K562 (cell line): ENCODE data around the gene ITPR2. TPM values are rescaled to one million over a fixed set of nuclear protein-coding genes. Genes with fewer than 3 reads are reported as not detected.

Experiments used
- ATAC-seq: fragments of 200-7000 bp; cut with Tn5 transposase; 3 replicates; pipeline ENCODE4 v1.9.1; 2020; ENCODE audit warnings: moderate library complexity
- BruUV-seq: library from RNA; stranded (reverse); fragments of 400-500 nt; replicated peaks from 2 replicates; lab custom pipeline; 2021; lab: Mats Ljungman, UMichigan
- CTCF ChIA-PET: fragments of 300-600 bp; formaldehyde crosslinking; extraction: SDS; loops from one replicate; lab custom pipeline; 2021; ENCODE audit warnings: low intra/inter-chr PET ratio; lab: Yijun Ruan, JAX
- POLR2A ChIA-PET: fragments of 300-600, 350-650 bp; sonication (Branson Sonifier 250); formaldehyde crosslinking; extraction: SDS; loops from one replicate; lab custom pipeline; 2021; ENCODE audit warnings: antibody characterized with exemption, inconsistent platforms; lab: Yijun Ruan, JAX
- DNase-seq, 4 experiments: peaks; one replicate each; pipeline versions ENCODE4 v3.0.0 to v3.0.0-alpha.2; 2011 to 2018; ENCODE audit warnings: low spot score in 3 of 4, mixed read lengths in 3 of 4; ENCODE audit errors: extremely low read depth in 1 of 4
- FAIRE-seq: peaks from 2 replicates; lab custom pipeline; 2011; peaks lifted over from hg19 to GRCh38; lab: Jason Lieb, UNC
- H2AFZ ChIP-seq: 2 replicates; pipeline ENCODE4 v1.6.0; 2011; ENCODE audit warnings: low read depth, low read length, control low read depth, inconsistent platforms
- H3K27ac ChIP-seq: fragments of 200-600 bp; 3 replicates; pipeline ENCODE4 v1.8.0; 2011; ENCODE audit warnings: low read depth, mild to moderate bottlenecking, control low read depth, inconsistent platforms, low read length, moderate library complexity, mixed read lengths; ENCODE audit errors: extremely low read depth
- H3K27me3 ChIP-seq, 2 experiments: fragments of 300-600 bp in 1 of 2; 2 replicates in 1 of 2; 3 replicates in 1 of 2; pipeline versions ENCODE4 v1.6.0 to v1.8.0; 2011; ENCODE audit warnings: inconsistent platforms in 2 of 2, low read length in 2 of 2, mild to moderate bottlenecking in 1 of 2, mixed read lengths in 1 of 2, moderate library complexity in 1 of 2; ENCODE audit not compliant: control insufficient read depth in 2 of 2, insufficient read depth in 2 of 2
- H3K36me3 ChIP-seq: fragments of 300-600 bp; 3 replicates; pipeline ENCODE4 v1.8.0; 2011; ENCODE audit warnings: mild to moderate bottlenecking, low read length, inconsistent platforms; ENCODE audit not compliant: control insufficient read depth, insufficient read depth
- H3K4me1 ChIP-seq, 2 experiments: fragments of 200-600 bp in 1 of 2; replicated peaks in 1 of 2; 2 replicates in 1 of 2; 3 replicates in 1 of 2; pipeline versions ENCODE4 v1.5.1 to v1.8.0; 2011; ENCODE audit warnings: inconsistent platforms in 2 of 2, low read length in 2 of 2, mild to moderate bottlenecking in 1 of 2, mixed read lengths in 1 of 2, moderate library complexity in 1 of 2; ENCODE audit not compliant: control insufficient read depth in 2 of 2, insufficient read depth in 2 of 2
- H3K4me2 ChIP-seq: 2 replicates; pipeline ENCODE4 v1.6.1; 2011; ENCODE audit warnings: low read length, control low read depth, inconsistent platforms, mixed read lengths; ENCODE audit not compliant: insufficient read depth
- H3K4me3 ChIP-seq: fragments of 200-600 bp; sonication (generic), shearing (Covaris generic); 2 replicates; pipeline ENCODE4 v1.5.1; 2016; ENCODE audit warnings: control low read depth, inconsistent platforms
- H3K79me2 ChIP-seq: fragments of 200-600 bp; 3 replicates; pipeline ENCODE4 v1.8.0; 2011; ENCODE audit warnings: low read length, inconsistent platforms; ENCODE audit not compliant: control insufficient read depth, insufficient read depth
- H3K9ac ChIP-seq, 2 experiments: 2 replicates each; pipeline versions ENCODE4 v1.6.0 to v1.6.1; 2011; ENCODE audit warnings: low read depth in 2 of 2, low read length in 2 of 2, control low read depth in 1 of 2, inconsistent platforms in 1 of 2, mild to moderate bottlenecking in 1 of 2, mixed read lengths in 1 of 2; ENCODE audit not compliant: insufficient read depth in 1 of 2
- H3K9me1 ChIP-seq: one replicate; pipeline ENCODE4 v1.6.0; 2011; ENCODE audit warnings: inconsistent platforms, mild to moderate bottlenecking, low read length, moderate library complexity; ENCODE audit not compliant: control insufficient read depth, insufficient read depth
- H3K9me3 ChIP-seq: replicated peaks from 2 replicates; pipeline ENCODE4 v1.5.1; 2011; ENCODE audit warnings: low read depth, low read length, inconsistent platforms; ENCODE audit not compliant: control insufficient read depth, insufficient read depth
- H4K20me1 ChIP-seq: replicated peaks from 2 replicates; pipeline ENCODE4 v1.6.1; 2011; ENCODE audit warnings: low read length, inconsistent platforms, mixed read lengths; ENCODE audit not compliant: control insufficient read depth, insufficient read depth
- CREB1 ChIP-seq, 2 experiments: sonication (generic) in 1 of 2; formaldehyde crosslinking in 1 of 2; IDR thresholded peaks; 2 replicates each; pipeline versions ENCODE4 v1.6.1 to v1.8.0; 2012 to 2022; ENCODE audit warnings: inconsistent platforms in 1 of 2, mild to moderate bottlenecking in 1 of 2, missing genetic modification reagents in 1 of 2, moderate library complexity in 1 of 2
- EZH2 ChIP-seq: IDR thresholded peaks from 2 replicates; pipeline ENCODE4 v1.6.1; 2012; ENCODE audit warnings: low read depth, mild to moderate bottlenecking, inconsistent platforms, low read length, borderline replicate concordance
- HMG20B ChIP-seq: fragments of 250-450 bp; sonication (Bioruptor Pico); IDR thresholded peaks from 2 replicates; pipeline ENCODE4 v1.5.0; 2021; ENCODE audit warnings: mild to moderate bottlenecking
- MCM5 ChIP-seq: fragments of 450-650 bp; IDR thresholded peaks from 2 replicates; pipeline ENCODE4 v1.6.1; 2016; ENCODE audit warnings: low read depth
- NONO ChIP-seq, 2 experiments: fragments of 200-400 bp in 1 of 2; fragments of 450-650 bp in 1 of 2; formaldehyde crosslinking in 1 of 2; IDR thresholded peaks; 2 replicates each; pipeline ENCODE4 v1.6.1; 2017; ENCODE audit warnings: low read depth in 2 of 2, mild to moderate bottlenecking in 2 of 2, moderate library complexity in 2 of 2, low read length in 1 of 2
- NRF1 ChIP-seq, 2 experiments: fragments of 450-650 bp; IDR thresholded peaks in 1 of 2; conservative IDR thresholded peaks in 1 of 2; 2 replicates each; pipeline ENCODE4 v1.6.1; 2014; ENCODE audit warnings: mild to moderate bottlenecking in 2 of 2
- YY1 ChIP-seq, 3 experiments: IDR thresholded peaks; 2 replicates each; pipeline ENCODE4 v1.6.1; 2011; ENCODE audit warnings: low read length in 2 of 3, mild to moderate bottlenecking in 2 of 3, moderate library complexity in 2 of 3, borderline replicate concordance in 1 of 3, control low read depth in 1 of 3, low read depth in 1 of 3; ENCODE audit not compliant: insufficient read depth in 3 of 3, insufficient replicate concordance in 2 of 3, control insufficient read depth in 1 of 3, insufficient read length in 1 of 3; ENCODE audit errors: extremely low read depth in 1 of 3
- ZNF121 ChIP-seq: sonication (generic); formaldehyde crosslinking; conservative IDR thresholded peaks from 2 replicates; pipeline ENCODE4 v1.8.0; 2022; ENCODE audit warnings: missing genetic modification reagents
- ZNF3 ChIP-seq: fragments of 250-450 bp; sonication (Bioruptor Pico); IDR thresholded peaks from 2 replicates; pipeline ENCODE4 v1.5.0; 2021; ENCODE audit warnings: mild to moderate bottlenecking, moderate library complexity
- WGBS: fragments of 100-300 bp; shearing (Covaris generic); methylation state at CpG from one replicate; pipeline ENCODE4 v1.1.6; 2016; ENCODE audit warnings: low coverage, mixed read lengths; ENCODE audit not compliant: insufficient coverage; ENCODE audit errors: missing lambda C conversion rate; 5-methylcytosine and 5-hydroxymethylcytosine counted together
- in situ Hi-C: fragments of 300-500 bp; cut with MboI; formaldehyde crosslinking; loops from 4 replicates; pipeline ENCODE4 v1.15.0; 2018; ENCODE audit warnings: inconsistent platforms, mixed read lengths
- intact Hi-C: fragments of 100-400 bp; cut with micrococcal nuclease; formaldehyde crosslinking; loops from 2 replicates; pipeline ENCODE4 v1.14.2; 2022
- polyA plus RNA-seq, 8 experiments: library from polyadenylated mRNA; depleted of rRNA in 4 of 8; stranded (reverse) in 5 of 8; unstranded in 3 of 8; fragments of >200 nt; fragmentation: Nextera tagmentation in 2 of 8; fragmentation: Illumina TruSeq in 1 of 8; extraction: Ambion mirVana in 2 of 8; extraction: Trizol in 1 of 8; gene quantifications; 2 replicates each; pipeline versions ENCODE4 v1.2.1 to v1.2.3, GENCODE V29; 2011 to 2014; ENCODE audit warnings: inconsistent platforms in 1 of 8, missing spikeins in 1 of 8
- total RNA-seq, 7 experiments: library from RNA; depleted of rRNA in 6 of 7; stranded (reverse); fragments of >200 nt in 6 of 7; fragmentation: Illumina TruSeq in 2 of 7; extraction: Trizol in 2 of 7; gene quantifications; 2 replicates each; pipeline versions ENCODE4 v1.2.1 to v1.2.3, GENCODE V29; 2011 to 2021; ENCODE audit warnings: low replicate concordance in 1 of 7

The ITPR2 gene
- total and polyA plus RNA-seq, 9 of the 15 experiments (the other 6 are each of a cell fraction or from before 2014, with no cell fraction given) = 0.21 to 3.3 (median 0.95) TPM

GRCh38 chr12:26702741-26703140 is 130.3 kb downstream of the ITPR2 start:
- intact Hi-C loops = loop anchor here (5.0 to 10.0 kb wide), 3 partner anchors 50 to 608 kb away; partner anchors contain the start of gene TM7SF3

More at GRCh38 chr12:26702741-26703140, 130.3 kb downstream of the ITPR2 start:
- POLR2A ChIA-PET = no interaction called here
- Histone ChIP-seq H4K20me1 (no peaks in the 10 kb centered on the region), H3K27ac (no peak overlapping the region), H3K4me1 (no peaks in the 10 kb centered on the region), H3K79me2 (no peaks in the 10 kb centered on the region), H2AFZ (no peak overlapping the region), H3K36me3 (no peaks in the 10 kb centered on the region), H3K9ac (no peak overlapping the region), H3K9me1 (no peaks in the 10 kb centered on the region), H3K9me3 (no peaks in the 10 kb centered on the region), H3K4me3 (no peak overlapping the region), H3K4me2 (no peak overlapping the region), H3K27me3 (peaks cover 0 to 3% of the 10 kb centered on the region in 2 experiments; a peak in 2 of 5 replicates)
- CTCF ChIA-PET = interaction anchor here (2.7 kb wide), 1 partner anchor 268 kb away, joined by 16 read pairs; no protein-coding TSS in a partner anchor
- 24% methylated on average over 4 of the region's 4 CpGs for WGBS
- ATAC-seq = no peak
- TF ChIP-seq CREB1 (IDR thresholded peaks at IDR 0.05) (no peak), CREB1 (CRISPR knock-in tag; IDR thresholded peaks at IDR 0.05) (no peak), HMG20B (CRISPR knock-in tag) (no peak), NRF1 (conservative IDR thresholded peaks at IDR 0.05 in 1 of 2, IDR thresholded peaks at IDR 0.05 in 1 of 2) (no peak), MCM5 (no peak), EZH2 (no peak), NONO (IDR thresholded peaks at IDR 0.05; ENCODE audit: low read depth in 2 of 2, low read length in 1 of 2) (no peak), YY1 (IDR thresholded peaks at IDR 0.05; ENCODE audit: borderline replicate concordance in 1 of 3, control insufficient read depth in 1 of 3, extremely low read depth in 1 of 3, insufficient read depth in 3 of 3, insufficient read length in 1 of 3, insufficient replicate concordance in 2 of 3, low read depth in 1 of 3, low read length in 2 of 3) (no peak), ZNF3 (CRISPR knock-in tag) (no peak), ZNF121 (no peak)
- in situ Hi-C loops = no loop called here
- DNase-seq = no peak
- FAIRE-seq = no peak
- no TSS peak for BruUV-seq
